SU-DHL-6 (cell line): ENCODE data around the gene STK32B.

Source experiments
- EZH2phosphoT487 ChIP-seq: fragments of 200-600 bp; sonication (generic), shearing (Covaris generic); conservative IDR thresholded peaks from 2 replicates; pipeline ENCODE4 v1.6.1; 2018; ENCODE audit warnings: mild to moderate bottlenecking, antibody characterized with exemption, low read length, moderate library complexity, mixed read lengths
- TF ChIP-seq, protein P1 (sequence below): fragments of 200-600 bp; sonication (generic); IDR thresholded peaks from one replicate; pipeline ENCODE4 v1.5.1; 2017; ENCODE audit warnings: antibody characterized with exemption, mild to moderate bottlenecking, low read length, moderate library complexity; ENCODE audit not compliant: insufficient read depth, poor library complexity, severe bottlenecking

DNA sequence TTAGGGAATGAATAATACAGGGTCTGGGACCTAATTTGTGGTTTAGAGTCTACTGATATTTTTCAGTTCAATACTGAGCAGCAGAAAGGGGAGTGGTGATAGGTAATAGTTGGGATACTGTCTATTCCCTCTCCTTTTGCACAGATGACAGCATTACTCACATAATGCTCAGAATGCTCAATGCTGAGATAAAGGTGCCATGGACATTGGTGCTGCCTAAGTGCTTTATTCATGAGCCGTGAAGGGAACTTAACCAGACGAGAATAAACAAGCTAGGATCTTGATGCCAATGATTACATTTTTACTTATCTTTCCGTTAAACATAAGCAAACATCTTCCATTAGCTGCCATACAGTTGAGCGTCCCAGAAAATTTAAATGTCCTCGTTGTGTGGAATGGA, 75.6 kb downstream of the STK32B start:
- TF ChIP-seq, protein P1, sequence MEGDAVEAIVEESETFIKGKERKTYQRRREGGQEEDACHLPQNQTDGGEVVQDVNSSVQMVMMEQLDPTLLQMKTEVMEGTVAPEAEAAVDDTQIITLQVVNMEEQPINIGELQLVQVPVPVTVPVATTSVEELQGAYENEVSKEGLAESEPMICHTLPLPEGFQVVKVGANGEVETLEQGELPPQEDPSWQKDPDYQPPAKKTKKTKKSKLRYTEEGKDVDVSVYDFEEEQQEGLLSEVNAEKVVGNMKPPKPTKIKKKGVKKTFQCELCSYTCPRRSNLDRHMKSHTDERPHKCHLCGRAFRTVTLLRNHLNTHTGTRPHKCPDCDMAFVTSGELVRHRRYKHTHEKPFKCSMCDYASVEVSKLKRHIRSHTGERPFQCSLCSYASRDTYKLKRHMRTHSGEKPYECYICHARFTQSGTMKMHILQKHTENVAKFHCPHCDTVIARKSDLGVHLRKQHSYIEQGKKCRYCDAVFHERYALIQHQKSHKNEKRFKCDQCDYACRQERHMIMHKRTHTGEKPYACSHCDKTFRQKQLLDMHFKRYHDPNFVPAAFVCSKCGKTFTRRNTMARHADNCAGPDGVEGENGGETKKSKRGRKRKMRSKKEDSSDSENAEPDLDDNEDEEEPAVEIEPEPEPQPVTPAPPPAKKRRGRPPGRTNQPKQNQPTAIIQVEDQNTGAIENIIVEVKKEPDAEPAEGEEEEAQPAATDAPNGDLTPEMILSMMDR: no peak
- TF ChIP-seq EZH2phosphoT487: no peak
